CD14-positive monocyte (primary cell): Measurements from ENCODE around the gene KLF6. TPM values are rescaled to one million over a fixed set of nuclear protein-coding genes. Genes with fewer than 3 reads are reported as not detected.

ENCODE experiments used
- DNase-seq, 3 donors: peaks; one replicate each; pipeline ENCODE4 v3.0.0-alpha.2; 2011 to 2022
- H2AFZ ChIP-seq: 2 replicates; pipeline ENCODE4 v1.6.0; 2012; ENCODE audit warnings: mild to moderate bottlenecking, low read depth, low read length, inconsistent platforms; ENCODE audit not compliant: insufficient read depth, poor library complexity, severe bottlenecking
- H3K27ac ChIP-seq, 2 donors: 1 replicate in 1 of 2; 2 replicates in 1 of 2; pipeline ENCODE4 v1.5.1; 2012 to 2013; ENCODE audit warnings: low read length in 2 of 2, control low read depth in 1 of 2, inconsistent platforms in 1 of 2, low read depth in 1 of 2, mild to moderate bottlenecking in 1 of 2
- H3K27me3 ChIP-seq, 2 donors: one replicate each; pipeline versions ENCODE4 v1.6.0 to v1.6.1; 2011 to 2013; ENCODE audit warnings: low read length in 2 of 2; ENCODE audit not compliant: control insufficient read depth in 2 of 2, insufficient read depth in 2 of 2
- H3K36me3 ChIP-seq, 2 donors: replicated peaks in 1 of 2; 1 replicate in 1 of 2; 2 replicates in 1 of 2; pipeline versions ENCODE4 v1.5.1 to v1.6.1; 2012 to 2013; ENCODE audit warnings: low read length in 2 of 2, control low read depth in 1 of 2, inconsistent platforms in 1 of 2, mild to moderate bottlenecking in 1 of 2; ENCODE audit not compliant: insufficient read depth in 2 of 2, control insufficient read depth in 1 of 2
- H3K4me1 ChIP-seq, 2 donors: 1 replicate in 1 of 2; 2 replicates in 1 of 2; pipeline versions ENCODE4 v1.5.1 to v1.6.1; 2012 to 2013; ENCODE audit warnings: low read length in 2 of 2, control low read depth in 1 of 2, inconsistent platforms in 1 of 2, mild to moderate bottlenecking in 1 of 2, moderate library complexity in 1 of 2; ENCODE audit not compliant: insufficient read depth in 2 of 2, control insufficient read depth in 1 of 2
- H3K4me2 ChIP-seq: replicated peaks from 2 replicates; pipeline ENCODE3; 2012; ENCODE audit warnings: low read length, moderate library complexity, mild to moderate bottlenecking; ENCODE audit not compliant: poor library complexity, severe bottlenecking; ENCODE audit errors: extremely low read depth
- H3K4me3 ChIP-seq, 3 experiments: fragments of 200-600 bp in 1 of 3; sonication (generic) in 1 of 3; replicated peaks in 1 of 3; 1 replicate in 2 of 3; 2 replicates in 1 of 3; pipeline ENCODE4 v1.5.1; 2011 to 2013; ENCODE audit warnings: low read length in 3 of 3, mild to moderate bottlenecking in 3 of 3, control low read depth in 2 of 3, low read depth in 2 of 3, inconsistent platforms in 1 of 3, moderate library complexity in 1 of 3
- H3K79me2 ChIP-seq: 2 replicates; pipeline ENCODE4 v1.6.0; 2012; ENCODE audit warnings: mild to moderate bottlenecking, control low read depth, inconsistent platforms, low read length, moderate library complexity; ENCODE audit not compliant: insufficient read depth
- H3K9ac ChIP-seq: 2 replicates; pipeline ENCODE4 v1.6.0; 2017; ENCODE audit warnings: low read length, mild to moderate bottlenecking; ENCODE audit not compliant: insufficient read depth, poor library complexity, severe bottlenecking
- H3K9me3 ChIP-seq, 2 donors: replicated peaks in 1 of 2; 1 replicate in 1 of 2; 2 replicates in 1 of 2; pipeline versions ENCODE4 v1.5.1 to v1.6.1; 2012 to 2013; ENCODE audit warnings: low read length in 2 of 2, control low read depth in 1 of 2; ENCODE audit not compliant: control insufficient read depth in 1 of 2, insufficient read depth in 1 of 2
- H4K20me1 ChIP-seq: 2 replicates; pipeline ENCODE4 v1.6.0; 2012; ENCODE audit warnings: mild to moderate bottlenecking, low read length, control low read depth, moderate library complexity; ENCODE audit not compliant: insufficient read depth
- H3K27ac Mint-ChIP-seq, 7 donors: one replicate each; pipeline ENCODE4 v1.8.0; 2020; ENCODE audit warnings: mild to moderate bottlenecking in 7 of 7, mixed read lengths in 7 of 7, moderate library complexity in 6 of 7, inconsistent platforms in 2 of 7
- H3K27me3 Mint-ChIP-seq, 3 donors: one replicate each; pipeline ENCODE4 v1.8.0; 2021 to 2022; ENCODE audit warnings: low read depth in 3 of 3, mild to moderate bottlenecking in 3 of 3, mixed read lengths in 3 of 3, moderate library complexity in 3 of 3, inconsistent platforms in 1 of 3
- H3K36me3 Mint-ChIP-seq, 2 donors: one replicate each; pipeline ENCODE4 v1.8.0; 2020; ENCODE audit warnings: mixed read lengths in 2 of 2, inconsistent platforms in 1 of 2, mild to moderate bottlenecking in 1 of 2
- H3K4me1 Mint-ChIP-seq: one replicate; pipeline ENCODE4 v1.8.0; 2020; ENCODE audit warnings: mild to moderate bottlenecking, mixed read lengths
- H3K4me3 Mint-ChIP-seq, 2 donors: one replicate each; pipeline ENCODE4 v1.8.0; 2020; ENCODE audit warnings: mild to moderate bottlenecking in 2 of 2, mixed read lengths in 2 of 2, moderate library complexity in 1 of 2
- H3K9me3 Mint-ChIP-seq, 7 donors: one replicate each; pipeline ENCODE4 v1.8.0; 2020 to 2022; ENCODE audit warnings: mixed read lengths in 7 of 7, mild to moderate bottlenecking in 6 of 7, moderate library complexity in 6 of 7, inconsistent platforms in 2 of 7
- WGBS: methylation state at CpG from one replicate; pipeline ENCODE4 v1.1.5; 2013; ENCODE audit warnings: missing lambda C conversion rate; ENCODE audit not compliant: insufficient coverage; 5-methylcytosine and 5-hydroxymethylcytosine counted together
- intact Hi-C, 2 donors: fragments of 100-400 bp; cut with micrococcal nuclease; formaldehyde crosslinking; loops; one replicate each; pipeline versions ENCODE4 v1.15.0 to v1.15.1; 2023
- polyA plus RNA-seq, 3 donors: library from polyadenylated mRNA; depleted of rRNA in 1 of 3; unstranded in 2 of 3; stranded (reverse) in 1 of 3; fragments of 300-500 nt in 2 of 3; fragments of >200 nt in 1 of 3; fragmentation: Illumina TruSeq in 2 of 3; gene quantifications; 1 replicate in 2 of 3; 2 replicates in 1 of 3; pipeline ENCODE4 v1.2.3, GENCODE V29; 2012 to 2021
- TF ChIP-seq, protein P1 (sequence below): fragments of 200-600 bp; IDR thresholded peaks from one replicate; pipeline ENCODE4 v1.8.0; 2022; ENCODE audit warnings: antibody characterized with exemption, mild to moderate bottlenecking

KLF6 gene
- polyA plus RNA-seq, 3 donors = 436 to 510 (median 499) TPM

DNA sequence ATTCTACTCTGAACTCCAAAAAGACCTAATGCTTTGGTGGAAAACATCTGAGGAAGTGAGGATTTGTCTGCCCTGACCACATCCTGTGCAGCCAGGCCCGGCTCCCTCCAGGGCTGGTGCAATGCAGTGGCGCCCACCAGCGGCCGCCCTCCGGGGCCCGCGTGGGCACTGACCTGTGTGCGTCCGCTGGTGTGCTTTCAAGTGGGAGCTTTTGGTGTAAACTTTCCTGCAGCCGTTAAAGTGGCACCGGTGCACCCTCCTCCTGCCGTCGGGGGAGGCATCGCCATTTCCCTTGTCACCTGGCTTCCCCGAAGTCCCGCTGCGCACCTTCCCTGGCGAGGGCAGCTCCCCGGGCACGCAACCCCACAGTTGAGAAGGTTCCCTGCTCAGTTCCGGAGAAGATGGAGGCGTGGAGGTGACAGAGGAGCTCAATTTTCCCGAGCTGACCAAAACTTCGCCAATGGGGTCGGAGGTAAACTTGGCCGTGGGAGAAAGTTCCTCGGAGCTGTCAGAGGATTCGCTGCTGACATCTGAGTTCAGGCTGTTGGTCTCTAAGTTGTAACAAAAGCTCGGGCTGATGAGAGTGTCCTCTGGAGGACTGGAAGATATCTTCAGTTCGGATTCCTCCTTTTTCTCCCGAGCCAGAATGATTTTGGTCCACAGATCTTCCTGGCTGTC, 3.4 kb downstream of the KLF6 start:
- Histone ChIP-seq H3K9ac (peak overlapping the region; percentile 100), H3K27me3 (no peaks in the 10 kb centered on the region), H3K27ac (peak overlapping the region; percentile 95 to 100), H3K9me3 (no peaks in the 10 kb centered on the region), H3K36me3 (peaks cover 59 to 60% of the 10 kb centered on the region in 2 donors), H4K20me1 (peaks cover 82% of the 10 kb centered on the region), H3K4me1 (peaks cover 63 to 66% of the 10 kb centered on the region in 2 donors), H2AFZ (no peak overlapping the region), H3K4me2 (peak overlapping the region; percentile 90), H3K4me3 (peak overlapping the region; percentile 94 to 99 (median 95)), H3K79me2 (peaks cover 92% of the 10 kb centered on the region)
- peaks cover 64% of the 10 kb centered on the region for H3K4me1 Mint-ChIP-seq
- H3K27ac Mint-ChIP-seq = peak overlapping the region; percentile 97 to 100 (median 99)
- TF ChIP-seq, protein P1, sequence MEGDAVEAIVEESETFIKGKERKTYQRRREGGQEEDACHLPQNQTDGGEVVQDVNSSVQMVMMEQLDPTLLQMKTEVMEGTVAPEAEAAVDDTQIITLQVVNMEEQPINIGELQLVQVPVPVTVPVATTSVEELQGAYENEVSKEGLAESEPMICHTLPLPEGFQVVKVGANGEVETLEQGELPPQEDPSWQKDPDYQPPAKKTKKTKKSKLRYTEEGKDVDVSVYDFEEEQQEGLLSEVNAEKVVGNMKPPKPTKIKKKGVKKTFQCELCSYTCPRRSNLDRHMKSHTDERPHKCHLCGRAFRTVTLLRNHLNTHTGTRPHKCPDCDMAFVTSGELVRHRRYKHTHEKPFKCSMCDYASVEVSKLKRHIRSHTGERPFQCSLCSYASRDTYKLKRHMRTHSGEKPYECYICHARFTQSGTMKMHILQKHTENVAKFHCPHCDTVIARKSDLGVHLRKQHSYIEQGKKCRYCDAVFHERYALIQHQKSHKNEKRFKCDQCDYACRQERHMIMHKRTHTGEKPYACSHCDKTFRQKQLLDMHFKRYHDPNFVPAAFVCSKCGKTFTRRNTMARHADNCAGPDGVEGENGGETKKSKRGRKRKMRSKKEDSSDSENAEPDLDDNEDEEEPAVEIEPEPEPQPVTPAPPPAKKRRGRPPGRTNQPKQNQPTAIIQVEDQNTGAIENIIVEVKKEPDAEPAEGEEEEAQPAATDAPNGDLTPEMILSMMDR = peak; percentile 64
- H3K9me3 Mint-ChIP-seq = peaks cover 0 to 15% (median 0%) of the 10 kb centered on the region in 7 donors
- DNase-seq = peak; percentile 44 to 68 (median 60)
- peak overlapping the region; percentile 94 to 96 for H3K4me3 Mint-ChIP-seq
- intact Hi-C loops = loop anchor here in 1 of 2 donors (5.0 to 10.0 kb wide), 3 partner anchors 273 to 873 kb away; no protein-coding TSS in a partner anchor
- H3K27me3 Mint-ChIP-seq = peaks cover 0 to 8% (median 4%) of the 10 kb centered on the region in 3 donors
- H3K36me3 Mint-ChIP-seq = peaks cover 70 to 82% of the 10 kb centered on the region in 2 donors
- WGBS = 91% methylated on average over 22 of the region's 31 CpGs

DNA sequence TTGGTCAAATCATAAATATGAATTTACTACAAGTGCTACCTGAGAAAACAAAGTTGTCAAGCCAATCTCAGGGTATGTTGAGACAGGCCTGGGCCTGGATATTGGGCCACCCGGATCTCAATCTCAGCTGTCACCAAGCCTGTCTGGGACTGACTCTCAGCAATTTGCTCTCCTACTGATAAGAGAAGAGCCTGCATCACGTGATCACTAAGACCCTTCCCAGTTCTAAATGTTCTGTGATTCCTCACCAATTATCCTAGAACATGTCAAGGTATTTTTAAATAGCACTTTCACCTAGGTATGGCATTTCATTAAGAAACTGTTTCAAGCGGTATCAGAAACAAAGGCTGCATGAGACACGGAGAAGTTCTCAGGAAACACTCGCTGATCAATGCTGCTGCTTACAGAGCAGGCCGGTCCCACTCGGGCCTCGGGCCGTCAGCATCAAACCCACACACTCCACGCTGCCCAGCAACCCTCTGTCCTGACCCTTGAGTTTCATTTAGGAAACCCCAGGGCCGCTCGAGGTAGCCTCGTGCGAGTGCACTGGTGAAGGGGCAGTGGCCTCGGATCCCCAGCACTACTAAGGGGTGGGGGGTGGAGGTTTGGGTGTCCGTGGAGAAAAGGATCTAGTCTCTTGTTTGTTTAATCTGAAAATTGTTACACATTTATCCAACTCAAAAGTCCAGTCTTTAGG, 4.1 kb downstream of the KLF6 start:
- peaks cover 62 to 65% of the 10 kb centered on the region in 2 donors for H3K36me3 ChIP-seq

More for the DNA sequence above, 4.1 kb downstream of the KLF6 start:
- Histone ChIP-seq H3K9me3 (no peaks in the 10 kb centered on the region), H2AFZ (no peak overlapping the region), H3K27me3 (no peaks in the 10 kb centered on the region), H3K4me3 (peak overlapping the region; percentile 94 to 99 (median 95)), H3K4me2 (peak overlapping the region; percentile 90), H3K79me2 (peaks cover 93% of the 10 kb centered on the region), H3K4me1 (peaks cover 66 to 70% of the 10 kb centered on the region in 2 donors), H4K20me1 (peaks cover 89% of the 10 kb centered on the region), H3K9ac (peak overlapping the region; percentile 100), H3K27ac (peak overlapping the region; percentile 95 to 100)
- Mint-ChIP-seq H3K27ac (peak overlapping the region; percentile 97 to 100 (median 99)), H3K27me3 (peaks cover 0 to 6% (median 4%) of the 10 kb centered on the region in 3 donors), H3K36me3 (peaks cover 75 to 86% of the 10 kb centered on the region in 2 donors), H3K4me1 (peaks cover 63% of the 10 kb centered on the region), H3K4me3 (peak overlapping the region; percentile 94 to 96), H3K9me3 (peaks cover 0 to 14% (median under 1%) of the 10 kb centered on the region in 7 donors)
- TF ChIP-seq, protein P1 = no peak
- DNase-seq = no peak
- WGBS = 97% methylated on average over 6 of the region's 16 CpGs
- intact Hi-C loops = loop anchor here in 1 of 2 donors (5.0 to 10.0 kb wide), 3 partner anchors 274 to 874 kb away; no protein-coding TSS in a partner anchor
